GM12892 (cell line): Measurements from ENCODE around the gene ERMARD.
A peak's percentile ranks its signal among the peaks of the same experiment; 100 is the strongest.

Experiments used
- DNase-seq: peaks from one replicate; pipeline ENCODE4 v3.0.0; 2011; ENCODE audit not compliant: insufficient read length
- FAIRE-seq: peaks from 2 replicates; lab custom pipeline; 2011; peaks lifted over from hg19 to GRCh38; lab: Jason Lieb, UNC
- POLR2A ChIP-seq: IDR thresholded peaks from 2 replicates; pipeline ENCODE4 v1.6.1; 2011; ENCODE audit warnings: low read depth, low read length, control low read depth
- POLR2AphosphoS5 ChIP-seq: IDR thresholded peaks from 2 replicates; pipeline ENCODE4 v1.6.1; 2011; ENCODE audit warnings: low read depth, low read length, control low read depth
- TAF1 ChIP-seq: IDR thresholded peaks from 2 replicates; pipeline ENCODE4 v1.6.1; 2011; ENCODE audit warnings: low read depth, mild to moderate bottlenecking, control low read depth, low read length, borderline replicate concordance

ERMARD gene

DNA sequence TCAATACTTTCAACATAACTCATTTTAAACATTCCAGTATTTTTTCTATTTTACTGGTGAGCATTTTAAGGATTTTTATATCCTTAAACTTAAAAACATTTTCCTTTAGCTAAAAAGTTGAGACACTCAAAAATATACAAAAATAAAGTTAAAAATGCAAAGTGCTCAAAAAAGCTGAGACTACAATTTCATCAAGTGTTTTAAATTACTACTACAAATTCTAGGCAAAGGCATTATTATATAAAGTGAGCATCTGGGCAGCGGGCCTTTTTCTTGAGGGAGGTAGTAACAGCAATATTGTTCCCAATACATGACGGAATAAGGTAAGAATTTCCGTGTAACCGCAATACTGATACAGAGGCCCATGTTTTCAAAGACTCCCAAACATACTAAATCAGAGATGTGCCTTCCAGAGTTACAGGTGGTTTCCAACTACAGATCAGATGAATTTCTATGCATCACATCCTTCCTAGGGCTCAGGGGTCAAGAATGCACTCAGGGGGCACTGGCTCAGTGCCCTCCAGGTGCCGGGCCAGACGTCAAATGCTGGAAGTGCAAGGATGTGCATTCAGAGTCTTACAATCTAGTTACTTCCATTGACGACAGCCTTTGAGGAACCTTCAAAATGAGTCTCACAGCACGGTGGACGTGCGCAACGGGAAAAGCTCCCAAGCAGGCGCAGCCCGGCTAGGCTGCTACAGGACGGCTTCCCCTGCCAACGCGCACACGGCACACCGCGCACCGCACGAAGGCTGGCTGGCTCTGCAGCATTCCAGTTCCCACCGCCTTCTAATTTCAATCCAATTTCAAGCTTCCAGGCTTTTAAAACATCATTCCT, 28.8 kb upstream of the ERMARD start:
- TF ChIP-seq POLR2A (peak; percentile 39; the same call in 1 of the 2 replicates), POLR2AphosphoS5 (no peak), TAF1 (no peak)
- DNase-seq (no peak), FAIRE-seq (peak; percentile 89)

GRCh38 chr6:169723200-169723909, 28.1 kb upstream of the ERMARD start:
- FAIRE-seq (no peak), DNase-seq (peak; percentile 44)
- no peak for TF ChIP-seq POLR2A
- no peak for TF ChIP-seq TAF1
- TF ChIP-seq POLR2AphosphoS5, result no peak

GRCh38 chr6:169723991-169724493, 27.4 kb upstream of the ERMARD start:
- DNase-seq (peak; percentile 44), FAIRE-seq (no peak)
- TF ChIP-seq POLR2AphosphoS5 (no peak), POLR2A (peak; percentile 20; the same call in 1 of the 2 replicates), TAF1 (no peak)

DNA sequence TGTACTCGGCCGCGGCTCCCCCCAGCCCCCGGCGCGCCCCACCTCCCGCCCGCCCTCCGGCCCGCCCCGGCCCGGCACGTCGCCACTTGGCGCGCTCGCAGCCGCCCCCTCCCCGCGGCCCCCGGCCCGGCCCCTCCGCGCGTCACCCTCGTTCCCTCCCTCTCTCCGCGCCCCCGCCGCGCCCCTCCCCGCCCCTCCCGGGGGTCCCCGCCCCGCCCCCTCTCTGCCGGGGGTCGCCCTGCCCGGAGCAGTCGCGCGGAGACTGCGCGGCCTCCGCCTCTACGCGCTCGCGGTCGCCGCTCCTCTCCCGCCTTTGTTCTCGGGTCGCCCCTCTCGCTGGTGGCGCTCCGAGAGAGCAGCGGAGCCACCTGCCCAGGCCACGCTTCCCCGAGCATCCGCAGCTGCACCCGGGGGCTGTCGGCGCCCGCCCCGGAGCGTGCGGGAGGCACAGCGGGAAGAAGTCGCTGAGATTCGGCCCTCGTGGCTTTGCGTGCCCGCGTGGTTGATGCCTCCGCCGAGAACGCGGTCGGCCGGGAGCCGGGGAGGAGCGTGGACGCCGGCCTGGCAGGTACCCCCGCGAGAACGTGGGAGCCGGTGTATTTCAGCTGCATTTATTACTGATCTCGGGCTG, 26.8 kb upstream of the ERMARD start, which contains the start of gene PHF10:
PHF10 (minus strand) TSS at position 7 of the 631 bp plus-strand sequence. CDS start 569 bp downstream, outside the sequence.
- no peak for TF ChIP-seq POLR2AphosphoS5
- no peak for TF ChIP-seq TAF1
- TF ChIP-seq POLR2A, result peak; percentile 27; the same call in 1 of the 2 replicates
- DNase-seq (peak; percentile 56), FAIRE-seq (peak; percentile 83)

- FAIRE-seq (peak; percentile 67), DNase-seq (no peak)
- no peak for TF ChIP-seq POLR2A
- TF ChIP-seq POLR2AphosphoS5, result no peak
- TF ChIP-seq TAF1, result no peak
These were observed 26.0 kb upstream of the ERMARD start for GRCh38 chr6:169725125-169726048.

- FAIRE-seq (no peak), DNase-seq (no peak)
- TF ChIP-seq POLR2A (no peak), TAF1 (no peak), POLR2AphosphoS5 (no peak)
These were observed 25.4 kb upstream of the ERMARD start for GRCh38 chr6:169726049-169726400.

DNA sequence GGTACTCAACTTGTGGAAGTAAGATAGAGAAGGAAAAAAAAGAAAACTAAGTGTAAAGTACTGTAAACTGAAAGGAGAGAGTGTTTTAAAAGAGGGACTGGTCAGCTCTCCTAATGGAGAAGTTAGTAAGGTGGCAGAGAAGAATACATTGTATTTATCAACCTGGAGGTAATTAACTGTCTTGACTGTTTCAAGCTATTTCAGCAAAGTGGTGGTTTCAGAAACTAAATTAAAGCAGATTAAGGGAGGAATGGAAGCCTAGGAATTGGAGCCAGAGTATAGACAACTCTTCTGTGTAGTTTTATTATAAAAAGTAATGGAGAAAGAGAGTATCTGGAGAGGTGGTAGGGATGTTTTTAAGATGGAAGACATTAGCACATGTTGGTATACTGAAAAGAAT, 24.5 kb upstream of the ERMARD start:
- DNase-seq (no peak), FAIRE-seq (no peak)
- TF ChIP-seq POLR2A (no peak), TAF1 (no peak), POLR2AphosphoS5 (no peak)

DNA sequence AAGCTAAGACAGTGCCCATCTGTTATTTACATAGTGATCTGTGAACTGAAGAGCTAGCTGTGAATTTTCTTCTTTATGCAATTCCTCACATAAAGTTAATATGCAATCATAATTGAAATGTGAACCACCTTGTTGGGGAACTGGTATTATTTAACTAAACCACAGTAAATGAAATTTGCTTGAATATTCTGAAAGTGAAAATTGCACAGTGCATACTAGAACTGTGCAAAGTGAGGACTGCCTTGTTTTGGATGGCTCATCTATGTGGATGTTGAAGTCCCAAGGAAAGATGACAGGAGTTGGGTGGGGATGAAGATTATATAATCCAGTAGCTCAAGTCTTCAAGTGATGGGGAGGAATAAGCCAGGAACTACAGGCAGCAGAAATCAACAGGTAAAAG, 21.5 kb upstream of the ERMARD start:
- TF ChIP-seq POLR2AphosphoS5, result no peak
- TF ChIP-seq POLR2A, result no peak
- no peak for TF ChIP-seq TAF1
- DNase-seq, result no peak
- FAIRE-seq, result no peak

DNA sequence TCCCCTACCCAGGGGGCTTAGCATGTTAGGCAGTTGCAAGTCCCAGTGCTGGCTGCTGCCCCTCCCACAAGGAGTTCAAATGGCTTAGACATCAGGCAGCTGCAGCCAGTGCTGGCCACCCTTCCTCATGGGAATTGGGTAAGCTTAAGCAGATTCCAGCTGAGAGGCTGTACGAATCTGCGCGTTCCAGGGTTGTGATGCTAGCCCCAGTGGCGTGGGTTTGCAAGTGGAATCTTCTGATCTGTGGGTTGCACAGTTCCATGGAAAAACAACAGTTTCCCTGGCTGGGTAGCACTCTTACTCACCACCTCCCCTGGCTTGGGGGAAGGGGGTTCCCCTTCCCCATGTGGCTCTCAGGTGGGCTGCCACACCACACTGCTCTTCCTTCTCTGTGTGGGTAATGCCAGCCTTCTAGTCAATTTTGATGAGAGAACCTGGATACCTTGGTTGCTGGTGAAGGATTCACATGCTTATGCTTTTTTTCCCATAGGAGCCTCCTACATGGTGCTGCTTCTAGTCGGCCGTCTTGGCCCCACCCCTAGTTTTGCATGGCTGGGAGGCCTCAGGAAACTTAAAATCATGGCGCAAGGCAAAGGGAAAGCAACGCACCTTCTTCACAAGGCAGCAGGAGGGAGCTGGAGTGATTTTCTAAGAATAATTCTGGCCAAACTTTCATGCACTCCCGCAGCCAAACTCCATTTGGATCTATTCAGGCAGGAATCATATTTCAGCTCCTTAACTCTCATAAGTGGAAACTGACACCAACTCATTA, 13.0 kb upstream of the ERMARD start:
- DNase-seq, result no peak
- TF ChIP-seq TAF1, result no peak
- no peak for TF ChIP-seq POLR2AphosphoS5
- TF ChIP-seq POLR2A, result no peak
- no peak for FAIRE-seq

- FAIRE-seq (no peak), DNase-seq (no peak)
- TF ChIP-seq POLR2AphosphoS5, result no peak
- no peak for TF ChIP-seq POLR2A
- TF ChIP-seq TAF1, result no peak
These were observed 12.4 kb upstream of the ERMARD start for GRCh38 chr6:169738976-169739529.
